Choroid plexus epithelial cell (primary cell): ENCODE measurements around the gene HLA-DMB.

Experiments used
- DNase-seq: peaks from one replicate; pipeline ENCODE4 v3.0.0-alpha.2; 2010; ENCODE audit warnings: low read depth
- H3K4me3 ChIP-seq: 2 replicates; pipeline ENCODE4 v1.5.1; 2011; ENCODE audit warnings: low read depth, mild to moderate bottlenecking, control low read depth, low read length, moderate library complexity
- TF ChIP-seq, protein P1 (sequence below): conservative IDR thresholded peaks from 2 replicates; pipeline ENCODE4 v1.5.1; 2011; ENCODE audit warnings: low read depth, mild to moderate bottlenecking, control low read depth, inconsistent platforms, low read length, moderate library complexity

The HLA-DMB gene

DNA sequence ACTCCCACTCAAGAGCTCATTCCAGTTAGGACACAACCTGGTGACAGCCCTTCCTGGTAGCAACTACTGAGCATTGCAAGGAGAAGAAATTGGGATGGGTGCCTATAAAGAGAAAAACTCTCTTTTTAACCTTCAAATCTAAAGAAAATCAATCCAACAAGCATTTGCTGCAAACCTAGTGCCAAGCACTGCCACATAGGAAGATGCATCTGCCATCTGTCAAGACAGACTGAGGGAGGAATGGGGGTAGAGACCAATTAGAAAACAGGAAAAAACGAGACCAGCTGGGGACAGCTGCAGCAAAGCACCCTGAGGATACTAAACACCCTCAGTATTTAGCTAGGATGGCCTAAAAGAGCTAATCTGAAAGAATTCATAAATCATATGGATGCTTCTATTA, 27.9 kb downstream of the HLA-DMB start:
- DNase-seq = no peak
- TF ChIP-seq, protein P1, sequence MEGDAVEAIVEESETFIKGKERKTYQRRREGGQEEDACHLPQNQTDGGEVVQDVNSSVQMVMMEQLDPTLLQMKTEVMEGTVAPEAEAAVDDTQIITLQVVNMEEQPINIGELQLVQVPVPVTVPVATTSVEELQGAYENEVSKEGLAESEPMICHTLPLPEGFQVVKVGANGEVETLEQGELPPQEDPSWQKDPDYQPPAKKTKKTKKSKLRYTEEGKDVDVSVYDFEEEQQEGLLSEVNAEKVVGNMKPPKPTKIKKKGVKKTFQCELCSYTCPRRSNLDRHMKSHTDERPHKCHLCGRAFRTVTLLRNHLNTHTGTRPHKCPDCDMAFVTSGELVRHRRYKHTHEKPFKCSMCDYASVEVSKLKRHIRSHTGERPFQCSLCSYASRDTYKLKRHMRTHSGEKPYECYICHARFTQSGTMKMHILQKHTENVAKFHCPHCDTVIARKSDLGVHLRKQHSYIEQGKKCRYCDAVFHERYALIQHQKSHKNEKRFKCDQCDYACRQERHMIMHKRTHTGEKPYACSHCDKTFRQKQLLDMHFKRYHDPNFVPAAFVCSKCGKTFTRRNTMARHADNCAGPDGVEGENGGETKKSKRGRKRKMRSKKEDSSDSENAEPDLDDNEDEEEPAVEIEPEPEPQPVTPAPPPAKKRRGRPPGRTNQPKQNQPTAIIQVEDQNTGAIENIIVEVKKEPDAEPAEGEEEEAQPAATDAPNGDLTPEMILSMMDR = no peak
- no peak overlapping the region for H3K4me3 ChIP-seq

DNA sequence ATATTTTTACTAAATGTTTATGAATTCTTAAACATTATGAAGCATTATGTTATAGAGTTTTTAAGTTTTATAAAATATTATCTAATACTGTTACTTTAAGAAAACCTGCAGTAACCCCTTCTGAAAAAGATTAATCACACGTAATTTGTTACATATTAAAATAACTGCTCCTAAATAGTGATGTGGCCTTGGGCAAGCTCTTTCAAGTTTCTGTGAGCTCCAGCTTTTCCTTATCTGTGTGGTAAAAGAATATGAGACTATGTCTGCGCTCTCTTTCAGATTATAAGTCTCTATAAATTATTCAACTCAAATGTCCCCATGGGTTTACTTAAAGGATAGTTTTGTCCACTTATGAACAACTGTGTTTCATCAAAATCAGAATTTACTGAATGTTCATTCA, 31.9 kb downstream of the HLA-DMB start:
- DNase-seq = no peak
- no peak overlapping the region for H3K4me3 ChIP-seq
- TF ChIP-seq, protein P1 = no peak

DNA sequence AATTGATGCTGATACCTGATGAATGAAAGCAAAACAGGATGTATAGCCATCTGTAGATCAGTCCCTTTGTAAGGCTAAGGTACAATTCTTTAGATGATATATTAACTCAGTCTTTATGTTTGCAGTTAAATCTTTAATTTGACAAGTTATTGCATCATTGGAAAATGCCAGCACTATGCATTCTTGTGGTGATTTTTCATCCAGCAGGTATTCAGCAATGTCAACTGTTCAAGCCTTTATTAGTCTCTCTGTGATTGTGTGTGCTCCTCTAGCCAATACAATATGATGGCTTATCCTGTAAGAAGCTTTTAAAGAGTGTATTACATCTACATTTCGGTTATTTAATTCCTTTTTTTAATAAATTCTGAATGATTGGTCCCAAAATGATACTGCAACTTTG, 34.3 kb downstream of the HLA-DMB start:
- DNase-seq = peak; percentile 70
- H3K4me3 ChIP-seq = no peak overlapping the region
- TF ChIP-seq, protein P1 = no peak

DNA sequence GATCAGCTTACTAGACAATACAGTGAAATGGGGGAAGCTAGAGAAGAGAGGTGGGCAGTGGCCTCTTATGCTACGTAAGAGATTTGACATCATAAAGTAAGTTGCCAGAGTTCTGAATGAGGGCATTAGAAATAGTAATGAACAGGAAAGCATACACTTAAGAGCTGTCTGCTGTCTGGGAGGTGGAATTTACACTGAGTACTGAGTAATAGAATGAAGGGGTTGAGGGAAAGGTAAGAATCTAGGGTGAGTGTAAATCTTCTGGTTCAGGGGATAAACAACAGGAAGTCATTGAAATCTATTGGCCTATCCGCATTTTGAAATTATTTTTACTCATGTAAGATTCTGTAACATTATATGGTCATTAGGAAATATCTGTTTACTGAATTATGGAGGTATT, 35.8 kb downstream of the HLA-DMB start:
- TF ChIP-seq, protein P1 = no peak
- peak; percentile 2 for DNase-seq
- H3K4me3 ChIP-seq = no peak overlapping the region

DNA sequence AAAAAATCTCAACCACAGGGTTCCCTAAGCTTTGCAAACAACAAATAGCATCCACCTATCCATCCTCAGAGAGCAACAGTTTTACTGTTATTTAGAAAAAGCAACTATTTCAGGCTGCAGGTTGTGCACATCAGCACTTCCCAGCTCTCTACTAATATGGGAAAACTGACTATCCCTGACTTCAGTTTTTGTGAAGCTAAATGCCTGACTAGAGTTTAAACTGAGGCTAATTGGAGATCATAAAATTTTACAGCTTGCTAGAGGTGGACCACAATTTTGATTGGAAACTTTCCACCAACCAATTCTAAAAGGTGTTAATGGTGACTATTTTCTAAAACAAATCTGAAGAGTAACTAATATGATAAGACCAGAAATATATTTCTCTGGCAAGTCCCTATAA, 36.9 kb downstream of the HLA-DMB start:
- no peak overlapping the region for H3K4me3 ChIP-seq
- TF ChIP-seq, protein P1 = no peak
- DNase-seq = no peak

DNA sequence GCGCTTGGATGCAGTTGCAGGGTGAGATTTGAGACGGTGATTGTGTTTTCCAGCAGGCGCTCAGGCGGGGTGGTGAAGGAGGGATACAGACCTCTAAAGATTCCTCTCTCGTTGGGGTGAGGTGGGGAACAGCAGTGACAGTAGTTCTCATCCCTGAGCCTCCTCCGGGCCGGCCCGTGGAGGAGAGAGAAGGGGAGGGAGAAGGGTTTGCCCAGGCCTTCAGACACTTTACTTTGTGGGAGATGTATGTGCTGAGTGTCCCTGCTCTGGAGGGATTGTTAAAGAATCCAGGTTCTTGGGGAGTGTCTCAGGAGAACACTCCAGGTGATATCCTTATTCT, 45.9 kb downstream of the HLA-DMB start:
- H3K4me3 ChIP-seq = peak overlapping the region; percentile 86
- TF ChIP-seq, protein P1 = no peak
- DNase-seq = no peak

DNA sequence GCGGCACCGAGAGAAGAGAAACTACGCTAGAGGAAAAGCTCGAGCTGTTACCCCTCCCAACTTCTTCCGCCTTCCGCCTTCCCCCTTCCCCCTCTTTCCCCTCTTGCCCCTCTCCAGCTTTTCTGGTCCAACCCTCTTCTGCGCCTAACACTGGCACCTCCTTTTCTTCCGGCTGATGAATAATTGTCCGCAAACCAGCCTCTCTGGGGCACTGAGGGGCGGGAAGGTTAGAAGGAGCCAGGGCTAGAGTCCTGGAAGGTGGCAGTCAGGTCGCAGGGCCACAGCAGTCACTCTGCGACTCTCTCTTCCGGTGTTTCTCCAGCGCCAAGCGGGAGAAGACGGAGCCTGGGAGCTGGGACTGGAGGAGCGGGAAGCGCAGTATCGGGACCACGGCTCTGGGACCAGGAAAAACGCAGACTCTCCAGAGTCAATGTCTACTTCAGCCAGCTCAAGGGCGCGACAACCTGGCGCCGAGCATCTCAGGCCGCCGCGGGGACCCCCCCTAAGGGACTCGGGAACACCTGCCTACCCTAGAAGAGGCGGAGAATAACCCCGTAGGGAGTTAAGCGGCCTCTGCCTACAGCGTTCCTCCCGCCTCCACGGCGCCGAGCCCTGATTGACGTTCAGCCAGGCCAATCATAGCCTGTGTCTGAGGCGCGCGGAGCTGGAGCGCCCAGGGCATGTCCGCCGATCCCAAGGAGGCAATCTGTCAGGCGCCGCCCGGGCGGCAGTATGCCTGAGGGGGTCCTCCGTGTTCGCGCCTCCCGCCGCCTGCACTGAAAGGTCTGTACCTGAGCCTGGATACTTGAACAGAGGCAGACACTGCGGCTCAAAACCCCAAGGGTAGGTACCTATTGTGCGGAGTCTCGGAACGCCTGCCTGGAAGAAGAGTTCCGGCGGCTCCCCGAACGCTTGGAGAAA, 46.5 kb downstream of the HLA-DMB start:
- peak overlapping the region; percentile 86 for H3K4me3 ChIP-seq
- TF ChIP-seq, protein P1 = no peak
- DNase-seq = peak; percentile 92
